ENCODE measurements around the gene CD276.

The CD276 gene

GRCh38 chr15:73751899-73752805, 68.0 kb downstream of the CD276 start:
- no peaks in the 10 kb centered on the region for H3F3A ChIP-seq (ENCODE audit: insufficient read depth)
- H4K20me1 ChIP-seq (ENCODE audit: low read depth, low read length): no peaks in the 10 kb centered on the region
- no peaks in the 10 kb centered on the region for H3K36me3 ChIP-seq (ENCODE audit: low read length)
- no peak overlapping the region for H3K4me2 ChIP-seq (ENCODE audit: low read depth, low read length, poor library complexity, severe bottlenecking)
- no peak overlapping the region for H2AFZ ChIP-seq (ENCODE audit: low read depth, low read length, severe bottlenecking)
- H3K9me2 ChIP-seq (replicated peaks; ENCODE audit: insufficient read depth, low read length): no peaks in the 10 kb centered on the region
- no peak for TF ChIP-seq CTCF (IDR thresholded peaks at IDR 0.05; ENCODE audit: insufficient read depth, low read length, poor library complexity, severe bottlenecking)
- TF ChIP-seq EZH2phosphoT487 (conservative IDR thresholded peaks at IDR 0.05; ENCODE audit: low read length): no peak
- no peaks in the 10 kb centered on the region for H3K9me3 ChIP-seq (ENCODE audit: insufficient read depth, low read length)
- no peak overlapping the region for H3K4me3 ChIP-seq (ENCODE audit: insufficient read depth, low read length, poor library complexity, severe bottlenecking)
- H3K9ac ChIP-seq (ENCODE audit: low read length): no peak overlapping the region
- no peak overlapping the region for H3K27ac ChIP-seq (ENCODE audit: low read depth, low read length)
- H3K27me3 ChIP-seq (ENCODE audit: low read length): no peaks in the 10 kb centered on the region
- H3K79me2 ChIP-seq (ENCODE audit: insufficient read depth, low read length): no peaks in the 10 kb centered on the region

GRCh38 chr15:73752806-73753193, 68.6 kb downstream of the CD276 start:
- H3K27ac ChIP-seq (ENCODE audit: low read depth, low read length): no peak overlapping the region
- no peaks in the 10 kb centered on the region for H3K36me3 ChIP-seq (ENCODE audit: low read length)
- no peaks in the 10 kb centered on the region for H4K20me1 ChIP-seq (ENCODE audit: low read depth, low read length)
- H3F3A ChIP-seq (ENCODE audit: insufficient read depth): no peaks in the 10 kb centered on the region
- H3K27me3 ChIP-seq (ENCODE audit: low read length): no peaks in the 10 kb centered on the region
- TF ChIP-seq CTCF (IDR thresholded peaks at IDR 0.05; ENCODE audit: insufficient read depth, low read length, poor library complexity, severe bottlenecking) (no peak), EZH2phosphoT487 (conservative IDR thresholded peaks at IDR 0.05; ENCODE audit: low read length) (no peak)
- H2AFZ ChIP-seq (ENCODE audit: low read depth, low read length, severe bottlenecking): no peak overlapping the region
- H3K9me2 ChIP-seq (replicated peaks; ENCODE audit: insufficient read depth, low read length): no peaks in the 10 kb centered on the region
- H3K9ac ChIP-seq (ENCODE audit: low read length): no peak overlapping the region
- no peak overlapping the region for H3K4me3 ChIP-seq (ENCODE audit: insufficient read depth, low read length, poor library complexity, severe bottlenecking)
- no peaks in the 10 kb centered on the region for H3K9me3 ChIP-seq (ENCODE audit: insufficient read depth, low read length)
- H3K79me2 ChIP-seq (ENCODE audit: insufficient read depth, low read length): no peaks in the 10 kb centered on the region
- no peak overlapping the region for H3K4me2 ChIP-seq (ENCODE audit: low read depth, low read length, poor library complexity, severe bottlenecking)

GRCh38 chr15:73753250-73754130, 69.3 kb downstream of the CD276 start, which contains the start of gene INSYN1:
TSS of gene INSYN1 (minus strand) at chr15:73753351. CDS start at chr15:73751130, 2,221 bp downstream.
- no peak within 1 kb of the TSS for H3K9ac ChIP-seq (ENCODE audit: low read length)

More at GRCh38 chr15:73753250-73754130, 69.3 kb downstream of the CD276 start, which contains the start of gene INSYN1:
- Histone ChIP-seq H3K4me2 (ENCODE audit: low read depth, low read length, poor library complexity, severe bottlenecking) (no peak within 1 kb of the TSS), H3F3A (ENCODE audit: insufficient read depth) (no peaks in the 10 kb centered on the region), H3K27ac (ENCODE audit: low read depth, low read length) (no peak within 1 kb of the TSS), H2AFZ (ENCODE audit: low read depth, low read length, severe bottlenecking) (no peak within 1 kb of the TSS), H3K4me3 (ENCODE audit: insufficient read depth, low read length, poor library complexity, severe bottlenecking) (no peak within 1 kb of the TSS), H3K36me3 (ENCODE audit: low read length) (no peaks in the 10 kb centered on the region), H3K27me3 (ENCODE audit: low read length) (no peaks in the 10 kb centered on the region), H3K79me2 (ENCODE audit: insufficient read depth, low read length) (no peaks in the 10 kb centered on the region), H3K9me2 (replicated peaks; ENCODE audit: insufficient read depth, low read length) (no peaks in the 10 kb centered on the region), H4K20me1 (ENCODE audit: low read depth, low read length) (no peaks in the 10 kb centered on the region), H3K9me3 (ENCODE audit: insufficient read depth, low read length) (no peaks in the 10 kb centered on the region)
- no peak for TF ChIP-seq CTCF (IDR thresholded peaks at IDR 0.05; ENCODE audit: insufficient read depth, low read length, poor library complexity, severe bottlenecking)
- TF ChIP-seq EZH2phosphoT487 (conservative IDR thresholded peaks at IDR 0.05; ENCODE audit: low read length): no peak

All from SU-DHL-6 (cell line).